ENCODE measurements around the gene LRRK2. TPM values are rescaled to one million over a fixed set of nuclear protein-coding genes. Genes with fewer than 3 reads are reported as not detected.

Gene LRRK2
- total RNA-seq, 1 experiment from 2014 or later, result 0.13 TPM

GRCh38 chr12:40253936-40254335, 29.1 kb downstream of the LRRK2 start:
- TF ChIP-seq SIN3A (IDR thresholded peaks at IDR 0.05; ENCODE audit: borderline replicate concordance, insufficient read depth, low read depth, low read length), result no peak
- Histone ChIP-seq H3K27ac (ENCODE audit: low read length) (no peak overlapping the region), H3K27me3 (ENCODE audit: control insufficient read depth, insufficient read depth, low read length) (no peaks in the 10 kb centered on the region), H3K9me3 (ENCODE audit: control insufficient read depth, insufficient read depth, low read depth, low read length) (no peaks in the 10 kb centered on the region), H3K4me3 (ENCODE audit: low read depth in 2 of 2, low read length in 2 of 2) (no peak overlapping the region), H3K36me3 (ENCODE audit: control insufficient read depth, insufficient read depth, low read length) (no peaks in the 10 kb centered on the region), H3K4me1 (ENCODE audit: control insufficient read depth, insufficient read depth, low read length) (no peaks in the 10 kb centered on the region)
- no peak for DNase-seq (ENCODE audit: low read depth, low spot score)
- intact Hi-C loops (cut with micrococcal nuclease; ENCODE audit: unreplicated experiment), result no loop called here
- ChIA-PET CTCF (no interaction called here), POLR2A (no interaction called here)
- ATAC-seq, result no peak
- BruUV-seq (replicated peaks), result no TSS peak
- in situ Hi-C loops (cut with HindIII; ENCODE audit: low pct_unique_long_range_greater_than_20kb, low sequenced_read_pairs), result no loop called here

DNA sequence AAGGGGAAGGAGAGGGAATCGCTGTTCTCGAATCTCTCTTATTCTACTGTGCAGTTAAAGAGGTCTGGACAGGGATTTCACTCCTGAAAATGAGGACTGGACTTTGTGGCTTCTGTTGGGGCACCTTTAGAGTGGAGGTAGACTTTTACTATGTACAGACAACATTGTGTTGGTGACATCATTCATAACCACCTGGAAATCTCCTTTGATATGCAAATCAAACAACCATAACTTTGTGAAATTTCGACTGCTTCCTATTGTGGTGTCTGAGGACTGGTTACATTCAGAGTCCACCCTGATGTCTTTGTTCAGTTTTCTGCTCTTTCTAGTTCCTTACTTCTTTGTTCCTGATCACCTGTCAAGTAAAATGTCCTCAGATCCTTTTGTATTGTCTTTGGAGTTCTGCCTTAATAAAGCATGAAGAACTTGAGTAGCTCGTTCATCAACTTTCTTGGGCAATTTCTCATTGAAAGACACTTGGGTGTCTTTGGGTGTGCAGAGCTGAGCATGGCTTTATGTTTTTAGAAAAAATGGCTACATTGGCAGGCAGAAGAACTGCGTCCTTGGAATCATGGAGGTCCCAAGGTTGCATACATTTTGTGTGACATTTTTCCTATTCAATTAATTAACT, 29.8 kb downstream of the LRRK2 start:
- no peak overlapping the region for H3K27ac ChIP-seq (ENCODE audit: low read length)

DNA sequence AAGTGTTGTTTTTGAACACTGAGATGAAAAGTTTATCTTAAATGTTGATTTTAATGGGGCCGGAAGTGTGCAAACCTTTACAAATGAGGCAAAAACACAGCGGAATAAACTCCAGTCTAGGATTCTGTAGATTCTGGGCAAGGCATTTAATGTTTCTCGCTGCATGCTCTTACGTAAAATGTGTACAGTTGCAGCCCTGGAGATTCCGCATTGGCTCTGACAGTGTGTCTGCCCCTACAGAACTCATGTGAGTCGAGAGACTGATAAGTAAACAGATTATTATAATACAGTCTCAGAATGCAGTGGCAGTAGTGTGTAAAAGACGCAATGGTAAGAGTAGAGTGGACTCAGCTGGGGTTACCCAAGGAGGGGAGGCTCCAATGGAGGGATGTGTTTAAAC, 33.6 kb downstream of the LRRK2 start:
- TF ChIP-seq TCF7L2 (IDR thresholded peaks at IDR 0.05; ENCODE audit: low read depth, low read length) (no peak), POLR2AphosphoS5 (IDR thresholded peaks at IDR 0.05; ENCODE audit: low read depth, low read length) (no peak), SIN3A (IDR thresholded peaks at IDR 0.05; ENCODE audit: borderline replicate concordance, insufficient read depth, low read depth, low read length) (no peak)
- TF ChIP-seq, protein P1, sequence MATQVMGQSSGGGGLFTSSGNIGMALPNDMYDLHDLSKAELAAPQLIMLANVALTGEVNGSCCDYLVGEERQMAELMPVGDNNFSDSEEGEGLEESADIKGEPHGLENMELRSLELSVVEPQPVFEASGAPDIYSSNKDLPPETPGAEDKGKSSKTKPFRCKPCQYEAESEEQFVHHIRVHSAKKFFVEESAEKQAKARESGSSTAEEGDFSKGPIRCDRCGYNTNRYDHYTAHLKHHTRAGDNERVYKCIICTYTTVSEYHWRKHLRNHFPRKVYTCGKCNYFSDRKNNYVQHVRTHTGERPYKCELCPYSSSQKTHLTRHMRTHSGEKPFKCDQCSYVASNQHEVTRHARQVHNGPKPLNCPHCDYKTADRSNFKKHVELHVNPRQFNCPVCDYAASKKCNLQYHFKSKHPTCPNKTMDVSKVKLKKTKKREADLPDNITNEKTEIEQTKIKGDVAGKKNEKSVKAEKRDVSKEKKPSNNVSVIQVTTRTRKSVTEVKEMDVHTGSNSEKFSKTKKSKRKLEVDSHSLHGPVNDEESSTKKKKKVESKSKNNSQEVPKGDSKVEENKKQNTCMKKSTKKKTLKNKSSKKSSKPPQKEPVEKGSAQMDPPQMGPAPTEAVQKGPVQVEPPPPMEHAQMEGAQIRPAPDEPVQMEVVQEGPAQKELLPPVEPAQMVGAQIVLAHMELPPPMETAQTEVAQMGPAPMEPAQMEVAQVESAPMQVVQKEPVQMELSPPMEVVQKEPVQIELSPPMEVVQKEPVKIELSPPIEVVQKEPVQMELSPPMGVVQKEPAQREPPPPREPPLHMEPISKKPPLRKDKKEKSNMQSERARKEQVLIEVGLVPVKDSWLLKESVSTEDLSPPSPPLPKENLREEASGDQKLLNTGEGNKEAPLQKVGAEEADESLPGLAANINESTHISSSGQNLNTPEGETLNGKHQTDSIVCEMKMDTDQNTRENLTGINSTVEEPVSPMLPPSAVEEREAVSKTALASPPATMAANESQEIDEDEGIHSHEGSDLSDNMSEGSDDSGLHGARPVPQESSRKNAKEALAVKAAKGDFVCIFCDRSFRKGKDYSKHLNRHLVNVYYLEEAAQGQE (IDR thresholded peaks at IDR 0.05; ENCODE audit: insufficient read depth in 1 of 2, low read depth in 2 of 2, low read length in 1 of 2), result no peak
- TF ChIP-seq, protein P2, sequence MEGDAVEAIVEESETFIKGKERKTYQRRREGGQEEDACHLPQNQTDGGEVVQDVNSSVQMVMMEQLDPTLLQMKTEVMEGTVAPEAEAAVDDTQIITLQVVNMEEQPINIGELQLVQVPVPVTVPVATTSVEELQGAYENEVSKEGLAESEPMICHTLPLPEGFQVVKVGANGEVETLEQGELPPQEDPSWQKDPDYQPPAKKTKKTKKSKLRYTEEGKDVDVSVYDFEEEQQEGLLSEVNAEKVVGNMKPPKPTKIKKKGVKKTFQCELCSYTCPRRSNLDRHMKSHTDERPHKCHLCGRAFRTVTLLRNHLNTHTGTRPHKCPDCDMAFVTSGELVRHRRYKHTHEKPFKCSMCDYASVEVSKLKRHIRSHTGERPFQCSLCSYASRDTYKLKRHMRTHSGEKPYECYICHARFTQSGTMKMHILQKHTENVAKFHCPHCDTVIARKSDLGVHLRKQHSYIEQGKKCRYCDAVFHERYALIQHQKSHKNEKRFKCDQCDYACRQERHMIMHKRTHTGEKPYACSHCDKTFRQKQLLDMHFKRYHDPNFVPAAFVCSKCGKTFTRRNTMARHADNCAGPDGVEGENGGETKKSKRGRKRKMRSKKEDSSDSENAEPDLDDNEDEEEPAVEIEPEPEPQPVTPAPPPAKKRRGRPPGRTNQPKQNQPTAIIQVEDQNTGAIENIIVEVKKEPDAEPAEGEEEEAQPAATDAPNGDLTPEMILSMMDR (IDR thresholded peaks at IDR 0.05), result no peak
- POLR2A ChIA-PET, result no interaction called here
- no peaks in the 10 kb centered on the region for H3K4me1 ChIP-seq (ENCODE audit: control insufficient read depth, insufficient read depth, low read length)
- in situ Hi-C loops (cut with HindIII; ENCODE audit: low pct_unique_long_range_greater_than_20kb, low sequenced_read_pairs) (no loop called here), intact Hi-C loops (cut with micrococcal nuclease; ENCODE audit: unreplicated experiment) (no loop called here)
- BruUV-seq (replicated peaks), result no TSS peak
- no peaks in the 10 kb centered on the region for H3K36me3 ChIP-seq (ENCODE audit: control insufficient read depth, insufficient read depth, low read length)
- H3K9me3 ChIP-seq (ENCODE audit: control insufficient read depth, insufficient read depth, low read depth, low read length), result no peaks in the 10 kb centered on the region
- DNase-seq (ENCODE audit: low read depth, low spot score) (no peak), ATAC-seq (no peak)
- no peak overlapping the region for H3K27ac ChIP-seq (ENCODE audit: low read length)
- CTCF ChIA-PET, result no interaction called here
- no peaks in the 10 kb centered on the region for H3K27me3 ChIP-seq (ENCODE audit: control insufficient read depth, insufficient read depth, low read length)
- H3K4me3 ChIP-seq (ENCODE audit: low read depth in 2 of 2, low read length in 2 of 2), result no peak overlapping the region

More for the DNA sequence above, 29.8 kb downstream of the LRRK2 start:
- in situ Hi-C loops (cut with HindIII; ENCODE audit: low pct_unique_long_range_greater_than_20kb, low sequenced_read_pairs) (no loop called here), intact Hi-C loops (cut with micrococcal nuclease; ENCODE audit: unreplicated experiment) (no loop called here)
- ChIA-PET POLR2A (no interaction called here), CTCF (no interaction called here)
- Histone ChIP-seq H3K4me3 (ENCODE audit: low read depth in 2 of 2, low read length in 2 of 2) (no peak overlapping the region), H3K4me1 (ENCODE audit: control insufficient read depth, insufficient read depth, low read length) (no peaks in the 10 kb centered on the region), H3K27me3 (ENCODE audit: control insufficient read depth, insufficient read depth, low read length) (no peaks in the 10 kb centered on the region), H3K9me3 (ENCODE audit: control insufficient read depth, insufficient read depth, low read depth, low read length) (no peaks in the 10 kb centered on the region), H3K36me3 (ENCODE audit: control insufficient read depth, insufficient read depth, low read length) (no peaks in the 10 kb centered on the region)
- DNase-seq (ENCODE audit: low read depth, low spot score), result no peak
- TF ChIP-seq TCF7L2 (IDR thresholded peaks at IDR 0.05; ENCODE audit: low read depth, low read length) (no peak), SIN3A (IDR thresholded peaks at IDR 0.05; ENCODE audit: borderline replicate concordance, insufficient read depth, low read depth, low read length) (no peak), POLR2AphosphoS5 (IDR thresholded peaks at IDR 0.05; ENCODE audit: low read depth, low read length) (no peak)
- TF ChIP-seq, protein P1 (IDR thresholded peaks at IDR 0.05; ENCODE audit: insufficient read depth in 1 of 2, low read depth in 2 of 2, low read length in 1 of 2), result no peak
- TF ChIP-seq, protein P2 (IDR thresholded peaks at IDR 0.05), result no peak
- ATAC-seq, result no peak
- no TSS peak for BruUV-seq (replicated peaks)
